ENCODE data around the gene ZNF76.

The ZNF76 gene

GRCh38 chr6:35262596-35262995 lies 3.1 kb downstream of the ZNF76 start:
- peaks cover 0 to 2% (median under 1%) of the 10 kb centered on the region in 4 experiments for H3K36me3 ChIP-seq (ENCODE audit: control insufficient read depth in 4 of 4, insufficient read depth in 4 of 4, low read length in 3 of 4)
- WGBS (ENCODE audit: insufficient coverage), result 81% methylated on average over 1 of the region's 2 CpGs
- CTCF ChIA-PET, result no interaction called here
- no peak for DNase-seq
- POLR2A ChIA-PET, result interaction anchor here (0.6 kb wide), 1 partner anchor 1014 kb away, joined by 4 read pairs; no protein-coding TSS in a partner anchor
- no peaks in the 10 kb centered on the region for H3K9me3 ChIP-seq (ENCODE audit: control extremely low read depth in 1 of 5, control insufficient read depth in 4 of 5, insufficient read depth in 2 of 5, low read depth in 1 of 5, low read length in 4 of 5)
- no peak overlapping the region for H3K4me3 ChIP-seq (ENCODE audit: control insufficient read depth in 1 of 7, extremely low read depth in 1 of 7, insufficient read depth in 4 of 7, low read depth in 2 of 7, low read length in 6 of 7)
- no peak overlapping the region for H3K27ac ChIP-seq (ENCODE audit: insufficient read depth in 1 of 2, low read depth in 1 of 2, low read length in 2 of 2, poor library complexity in 1 of 2, severe bottlenecking in 2 of 2)
- no peaks in the 10 kb centered on the region for H3K27me3 ChIP-seq (replicated peaks in 2 of 5; ENCODE audit: control insufficient read depth in 4 of 5, insufficient read depth in 5 of 5, low read length in 4 of 5)
- peaks cover 11 to 25% (median 19%) of the 10 kb centered on the region in 4 experiments for H3K4me1 ChIP-seq (ENCODE audit: control extremely low read depth in 1 of 4, control insufficient read depth in 4 of 4, insufficient read depth in 4 of 4, low read length in 3 of 4)

GRCh38 chr6:35264550-35265274 lies 5.2 kb downstream of the ZNF76 start:
- ChIA-PET POLR2A (no interaction called here), CTCF (interaction anchor here (0.9 to 1.7 kb wide), 3 partner anchors 21 to 32 kb away, joined by 3 to 4 read pairs (median 3); partner anchors contain the start of gene DEF6)
- Histone ChIP-seq H3K9me3 (ENCODE audit: control extremely low read depth in 1 of 5, control insufficient read depth in 4 of 5, insufficient read depth in 2 of 5, low read depth in 1 of 5, low read length in 4 of 5) (no peaks in the 10 kb centered on the region), H3K4me3 (ENCODE audit: control insufficient read depth in 1 of 7, extremely low read depth in 1 of 7, insufficient read depth in 4 of 7, low read depth in 2 of 7, low read length in 6 of 7) (no peak overlapping the region), H3K36me3 (ENCODE audit: control insufficient read depth in 4 of 4, insufficient read depth in 4 of 4, low read length in 3 of 4) (peaks cover 0 to 4% (median 2%) of the 10 kb centered on the region in 4 experiments), H3K27ac (ENCODE audit: insufficient read depth in 1 of 2, low read depth in 1 of 2, low read length in 2 of 2, poor library complexity in 1 of 2, severe bottlenecking in 2 of 2) (no peak overlapping the region), H3K27me3 (replicated peaks in 2 of 5; ENCODE audit: control insufficient read depth in 4 of 5, insufficient read depth in 5 of 5, low read length in 4 of 5) (no peaks in the 10 kb centered on the region), H3K4me1 (ENCODE audit: control extremely low read depth in 1 of 4, control insufficient read depth in 4 of 4, insufficient read depth in 4 of 4, low read length in 3 of 4) (peaks cover 6 to 16% (median 10%) of the 10 kb centered on the region in 4 experiments)
- no peak for DNase-seq

GRCh38 chr6:35265523-35265922 lies 6.0 kb downstream of the ZNF76 start:
- no peaks in the 10 kb centered on the region for H3K27me3 ChIP-seq (replicated peaks in 2 of 5; ENCODE audit: control insufficient read depth in 4 of 5, insufficient read depth in 5 of 5, low read length in 4 of 5)
- CTCF ChIA-PET, result interaction anchor here (0.9 kb wide), 1 partner anchor 22 kb away, joined by 3 read pairs; no protein-coding TSS in a partner anchor
- POLR2A ChIA-PET, result no interaction called here

GRCh38 chr6:35267446-35267845 lies 7.9 kb downstream of the ZNF76 start:
- Histone ChIP-seq H3K4me1 (ENCODE audit: control extremely low read depth in 1 of 4, control insufficient read depth in 4 of 4, insufficient read depth in 4 of 4, low read length in 3 of 4) (peaks cover 0 to 7% (median 3%) of the 10 kb centered on the region in 4 experiments), H3K27me3 (replicated peaks in 2 of 5; ENCODE audit: control insufficient read depth in 4 of 5, insufficient read depth in 5 of 5, low read length in 4 of 5) (no peaks in the 10 kb centered on the region), H3K36me3 (ENCODE audit: control insufficient read depth in 4 of 4, insufficient read depth in 4 of 4, low read length in 3 of 4) (peaks cover 0 to 6% (median 2%) of the 10 kb centered on the region in 4 experiments), H3K27ac (ENCODE audit: insufficient read depth in 1 of 2, low read depth in 1 of 2, low read length in 2 of 2, poor library complexity in 1 of 2, severe bottlenecking in 2 of 2) (no peak overlapping the region), H3K9me3 (ENCODE audit: control extremely low read depth in 1 of 5, control insufficient read depth in 4 of 5, insufficient read depth in 2 of 5, low read depth in 1 of 5, low read length in 4 of 5) (no peaks in the 10 kb centered on the region), H3K4me3 (ENCODE audit: control insufficient read depth in 1 of 7, extremely low read depth in 1 of 7, insufficient read depth in 4 of 7, low read depth in 2 of 7, low read length in 6 of 7) (no peak overlapping the region)
- DNase-seq, result no peak
- CTCF ChIA-PET, result interaction anchor here (1.0 to 1.9 kb wide), 3 partner anchors 9 to 27 kb away, joined by 3 to 5 read pairs (median 3); no protein-coding TSS in a partner anchor
- WGBS (ENCODE audit: insufficient coverage), result 97% methylated on average over 6 of the region's 8 CpGs
- POLR2A ChIA-PET, result no interaction called here

More at GRCh38 chr6:35265523-35265922, 6.0 kb downstream of the ZNF76 start:
- Histone ChIP-seq H3K4me3 (ENCODE audit: control insufficient read depth in 1 of 7, extremely low read depth in 1 of 7, insufficient read depth in 4 of 7, low read depth in 2 of 7, low read length in 6 of 7) (no peak overlapping the region), H3K27ac (ENCODE audit: insufficient read depth in 1 of 2, low read depth in 1 of 2, low read length in 2 of 2, poor library complexity in 1 of 2, severe bottlenecking in 2 of 2) (no peak overlapping the region), H3K4me1 (ENCODE audit: control extremely low read depth in 1 of 4, control insufficient read depth in 4 of 4, insufficient read depth in 4 of 4, low read length in 3 of 4) (peaks cover 1 to 10% (median 6%) of the 10 kb centered on the region in 4 experiments), H3K9me3 (ENCODE audit: control extremely low read depth in 1 of 5, control insufficient read depth in 4 of 5, insufficient read depth in 2 of 5, low read depth in 1 of 5, low read length in 4 of 5) (no peaks in the 10 kb centered on the region), H3K36me3 (ENCODE audit: control insufficient read depth in 4 of 4, insufficient read depth in 4 of 4, low read length in 3 of 4) (peaks cover 0 to 4% (median 2%) of the 10 kb centered on the region in 4 experiments)
- 97% methylated on average over 2 of the region's 2 CpGs for WGBS (ENCODE audit: insufficient coverage)
- DNase-seq, result no peak

- Histone ChIP-seq H3K4me1 (ENCODE audit: control extremely low read depth in 1 of 4, control insufficient read depth in 4 of 4, insufficient read depth in 4 of 4, low read length in 3 of 4) (peaks cover 0 to 7% (median 3%) of the 10 kb centered on the region in 4 experiments), H3K27ac (ENCODE audit: insufficient read depth in 1 of 2, low read depth in 1 of 2, low read length in 2 of 2, poor library complexity in 1 of 2, severe bottlenecking in 2 of 2) (no peak overlapping the region), H3K36me3 (ENCODE audit: control insufficient read depth in 4 of 4, insufficient read depth in 4 of 4, low read length in 3 of 4) (peaks cover 0 to 6% (median 3%) of the 10 kb centered on the region in 4 experiments), H3K9me3 (ENCODE audit: control extremely low read depth in 1 of 5, control insufficient read depth in 4 of 5, insufficient read depth in 2 of 5, low read depth in 1 of 5, low read length in 4 of 5) (no peaks in the 10 kb centered on the region), H3K27me3 (replicated peaks in 2 of 5; ENCODE audit: control insufficient read depth in 4 of 5, insufficient read depth in 5 of 5, low read length in 4 of 5) (no peaks in the 10 kb centered on the region), H3K4me3 (ENCODE audit: control insufficient read depth in 1 of 7, extremely low read depth in 1 of 7, insufficient read depth in 4 of 7, low read depth in 2 of 7, low read length in 6 of 7) (no peak overlapping the region)
- DNase-seq, result no peak
- no CpG with 5 or more reads among the region's 2 CpGs for WGBS (ENCODE audit: insufficient coverage)
- CTCF ChIA-PET, result interaction anchor here (0.7 to 1.9 kb wide), 3 partner anchors 9 to 27 kb away, joined by 3 to 5 read pairs (median 3); no protein-coding TSS in a partner anchor
- POLR2A ChIA-PET, result no interaction called here
These were observed 8.4 kb downstream of the ZNF76 start for GRCh38 chr6:35267897-35268296.

DNA sequence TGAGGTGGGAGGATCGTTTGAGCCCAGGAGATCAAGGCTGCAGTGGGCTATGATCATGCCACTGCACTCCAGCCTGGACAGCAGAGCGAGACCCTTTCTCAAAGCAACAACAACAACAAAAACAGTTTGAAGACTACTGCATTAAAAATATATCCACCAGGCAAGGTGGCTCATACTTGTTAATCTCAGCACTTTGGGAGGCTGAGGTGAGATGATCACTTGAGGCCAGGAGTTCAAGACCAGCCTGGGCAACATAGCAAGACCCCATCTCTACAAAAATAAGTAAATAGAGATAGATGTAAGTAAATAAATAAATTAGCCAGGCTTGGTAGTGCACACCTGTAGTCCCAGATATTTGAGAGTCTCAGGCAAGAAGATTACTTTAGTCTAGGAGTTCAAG lies 12.5 kb downstream of the ZNF76 start:
- WGBS (ENCODE audit: insufficient coverage), result 100% methylated on average over 1 of the region's 2 CpGs
- ChIA-PET CTCF (no interaction called here), POLR2A (interaction anchor here (0.5 kb wide), 1 partner anchor 179 kb away, joined by 3 read pairs; no protein-coding TSS in a partner anchor)
- H3K36me3 ChIP-seq (ENCODE audit: control insufficient read depth in 4 of 4, insufficient read depth in 4 of 4, low read length in 3 of 4), result peaks cover 0 to 6% (median 3%) of the 10 kb centered on the region in 4 experiments
- DNase-seq, result no peak
- H3K4me3 ChIP-seq (ENCODE audit: control insufficient read depth in 1 of 7, extremely low read depth in 1 of 7, insufficient read depth in 4 of 7, low read depth in 2 of 7, low read length in 6 of 7), result no peak overlapping the region
- H3K4me1 ChIP-seq (ENCODE audit: control extremely low read depth in 1 of 4, control insufficient read depth in 4 of 4, insufficient read depth in 4 of 4, low read length in 3 of 4), result peaks cover 0 to 9% (median 4%) of the 10 kb centered on the region in 4 experiments
- H3K27ac ChIP-seq (ENCODE audit: insufficient read depth in 1 of 2, low read depth in 1 of 2, low read length in 2 of 2, poor library complexity in 1 of 2, severe bottlenecking in 2 of 2), result no peak overlapping the region
- no peaks in the 10 kb centered on the region for H3K27me3 ChIP-seq (replicated peaks in 2 of 5; ENCODE audit: control insufficient read depth in 4 of 5, insufficient read depth in 5 of 5, low read length in 4 of 5)
- H3K9me3 ChIP-seq (ENCODE audit: control extremely low read depth in 1 of 5, control insufficient read depth in 4 of 5, insufficient read depth in 2 of 5, low read depth in 1 of 5, low read length in 4 of 5), result no peaks in the 10 kb centered on the region
